HG02642 (cell line): Measurements from ENCODE around the gene CACNA1F.

Experiments used
- ATAC-seq: cut with Tn5 transposase; IDR thresholded peaks from one replicate; pipeline ENCODE4 v1.9.1; 2021; ENCODE audit warnings: mild to moderate bottlenecking; ENCODE audit not compliant: unreplicated experiment, poor library complexity

Gene CACNA1F

GRCh38 chrX:49257846-49258748 lies 25.0 kb upstream of the CACNA1F start:
- ATAC-seq, result no peak

GRCh38 chrX:49257074-49257790 lies 24.1 kb upstream of the CACNA1F start:
- ATAC-seq, result no peak

DNA sequence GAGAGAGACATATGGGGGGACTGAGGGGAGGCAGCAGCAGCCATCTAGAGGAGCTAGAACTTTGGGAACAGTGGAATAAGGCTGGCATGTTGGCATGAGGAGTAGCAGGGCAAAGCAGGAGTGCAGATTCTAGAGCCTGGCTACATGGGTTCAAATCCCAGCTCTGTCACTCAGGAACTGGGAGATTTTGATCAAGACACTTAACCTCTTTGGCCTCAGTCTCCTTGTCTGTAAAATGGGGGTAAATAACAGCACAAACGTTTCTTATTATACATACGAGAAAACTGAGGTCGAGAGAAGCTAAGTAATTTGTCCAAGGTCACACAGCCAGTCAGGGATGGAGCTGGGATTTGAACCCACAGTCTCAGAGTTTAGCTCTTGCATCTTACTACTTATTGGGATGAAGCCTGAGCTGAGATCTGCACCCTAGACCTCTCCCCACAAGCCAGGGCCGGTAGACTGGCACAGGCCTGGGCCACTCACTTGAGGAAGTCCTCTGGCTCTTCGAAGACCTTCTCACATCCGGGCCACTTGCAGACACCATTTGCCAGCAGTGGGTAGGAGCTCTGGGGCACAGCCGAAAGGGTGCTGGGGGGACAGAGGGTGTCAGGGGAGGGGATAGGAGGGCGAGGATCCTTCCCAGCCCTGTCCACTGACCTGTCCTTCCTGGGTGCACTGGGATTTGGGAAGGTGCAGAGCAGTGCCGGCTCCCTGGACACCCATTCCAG lies 23.3 kb upstream of the CACNA1F start:
- ATAC-seq, result no peak

- no peak for ATAC-seq
These were observed 21.5 kb upstream of the CACNA1F start for GRCh38 chrX:49254639-49255038.

DNA sequence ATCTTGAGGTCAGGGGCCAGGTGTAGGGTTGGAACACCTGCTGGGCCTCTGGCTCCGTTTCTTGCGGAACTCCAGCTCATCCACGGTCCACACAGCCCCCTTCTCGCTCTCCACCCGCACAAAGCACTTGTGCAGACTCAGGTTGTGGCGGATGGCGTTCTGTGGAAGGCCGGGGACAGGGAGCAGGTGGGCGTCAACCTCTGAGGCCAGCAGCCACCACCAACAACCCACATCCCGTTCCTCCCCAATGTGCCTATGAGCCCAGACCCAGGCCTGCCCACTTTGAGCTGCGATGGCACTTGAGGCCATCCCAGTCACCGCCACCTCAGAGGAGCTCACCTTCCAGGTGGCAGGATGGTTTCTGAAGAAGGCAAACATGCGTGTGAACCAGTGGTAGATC lies 18.2 kb upstream of the CACNA1F start:
- no peak for ATAC-seq

GRCh38 chrX:49250578-49250977 lies 17.4 kb upstream of the CACNA1F start:
- no peak for ATAC-seq

GRCh38 chrX:49250066-49250465 lies 16.9 kb upstream of the CACNA1F start:
- no peak for ATAC-seq

DNA sequence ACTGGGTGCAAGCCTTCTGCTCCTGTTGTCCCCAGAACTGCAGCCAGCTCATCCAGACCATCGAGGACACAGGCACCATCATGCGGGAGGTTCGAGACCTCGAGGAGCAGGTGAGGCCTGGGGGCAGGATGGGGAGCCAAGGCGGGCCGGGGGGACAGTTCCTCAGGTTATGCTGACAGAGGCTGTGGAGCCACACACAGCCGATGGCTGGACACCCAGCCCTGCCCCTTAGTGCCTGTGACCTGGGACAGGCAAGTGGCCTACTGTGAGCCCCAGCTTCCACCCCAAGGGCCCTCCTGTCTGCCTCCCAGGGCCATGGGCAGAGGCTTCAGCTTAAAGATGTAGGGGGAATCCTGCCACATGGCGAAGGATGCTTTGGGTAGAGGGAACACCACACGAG lies 16.5 kb upstream of the CACNA1F start:
- no peak for ATAC-seq

DNA sequence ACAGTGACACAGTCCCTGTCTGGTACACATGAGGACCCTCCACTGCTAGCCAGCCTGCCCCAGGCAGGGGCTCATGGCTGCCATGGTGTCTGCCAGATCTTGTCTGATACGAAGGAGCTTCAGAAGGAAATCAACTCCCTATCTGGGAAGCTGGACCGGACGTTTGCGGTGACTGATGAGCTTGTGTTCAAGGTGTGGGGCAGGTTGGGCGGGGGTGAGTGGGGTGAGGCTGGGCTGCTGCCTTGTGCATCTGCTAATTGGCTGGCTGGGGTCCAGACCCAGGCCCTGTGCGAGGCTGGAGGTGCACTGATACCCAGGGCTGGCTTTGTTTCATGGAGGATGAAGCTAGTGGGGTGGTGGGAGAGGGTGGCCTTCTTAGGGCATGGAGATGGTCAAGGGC lies 15.9 kb upstream of the CACNA1F start:
- no peak for ATAC-seq

GRCh38 chrX:49247916-49248811 lies 15.0 kb upstream of the CACNA1F start:
- no peak for ATAC-seq

DNA sequence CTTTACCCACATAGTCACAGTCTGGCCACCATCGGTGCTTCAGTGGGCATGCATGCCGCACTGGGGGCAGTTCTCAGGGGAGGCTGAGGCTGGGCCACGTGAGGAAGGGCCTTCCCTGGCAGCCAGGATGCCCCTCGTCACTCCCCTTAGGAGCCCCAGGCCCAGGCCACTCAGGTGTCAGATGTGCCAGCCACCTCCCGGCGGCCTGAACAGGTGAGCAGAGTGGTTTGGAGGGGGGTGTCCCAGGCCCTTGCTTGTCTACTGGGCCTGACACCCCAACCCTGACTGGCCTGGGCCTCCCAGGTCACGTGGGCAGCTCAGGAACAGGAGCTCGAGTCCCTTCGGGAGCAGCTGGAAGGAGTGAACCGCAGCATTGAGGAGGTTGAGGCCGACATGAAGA lies 14.2 kb upstream of the CACNA1F start:
- ATAC-seq, result no peak

- no peak for ATAC-seq
These were observed 13.4 kb upstream of the CACNA1F start for GRCh38 chrX:49246541-49246940.

GRCh38 chrX:49244207-49244606 lies 11.1 kb upstream of the CACNA1F start:
- ATAC-seq, result no peak

- ATAC-seq, result no peak
These were observed 10.0 kb upstream of the CACNA1F start for GRCh38 chrX:49243166-49243565.

GRCh38 chrX:49242545-49243066 lies 9.5 kb upstream of the CACNA1F start:
- no peak for ATAC-seq

DNA sequence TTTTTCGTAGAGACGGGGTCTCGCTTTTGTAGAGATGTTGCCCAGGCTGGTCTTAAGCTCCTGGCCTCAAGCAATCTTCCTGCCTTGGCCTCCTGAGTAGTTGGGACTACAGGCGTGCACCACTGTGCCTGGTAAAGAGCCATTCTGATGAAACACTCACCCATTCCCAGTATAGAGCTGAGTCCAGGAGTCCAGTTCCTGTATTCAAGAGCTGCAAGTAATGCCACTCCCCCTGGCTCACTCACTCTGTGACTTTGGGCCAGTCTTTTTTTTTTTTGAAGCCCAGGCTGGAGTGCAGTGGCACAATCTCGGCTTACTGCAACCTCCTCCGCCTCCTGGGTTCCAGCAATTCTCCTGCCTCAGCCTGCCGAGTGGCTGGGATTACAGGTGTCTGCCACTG lies 5.6 kb upstream of the CACNA1F start:
- ATAC-seq, result no peak

- no peak for ATAC-seq
These were observed 3.9 kb upstream of the CACNA1F start for GRCh38 chrX:49237060-49237459.

DNA sequence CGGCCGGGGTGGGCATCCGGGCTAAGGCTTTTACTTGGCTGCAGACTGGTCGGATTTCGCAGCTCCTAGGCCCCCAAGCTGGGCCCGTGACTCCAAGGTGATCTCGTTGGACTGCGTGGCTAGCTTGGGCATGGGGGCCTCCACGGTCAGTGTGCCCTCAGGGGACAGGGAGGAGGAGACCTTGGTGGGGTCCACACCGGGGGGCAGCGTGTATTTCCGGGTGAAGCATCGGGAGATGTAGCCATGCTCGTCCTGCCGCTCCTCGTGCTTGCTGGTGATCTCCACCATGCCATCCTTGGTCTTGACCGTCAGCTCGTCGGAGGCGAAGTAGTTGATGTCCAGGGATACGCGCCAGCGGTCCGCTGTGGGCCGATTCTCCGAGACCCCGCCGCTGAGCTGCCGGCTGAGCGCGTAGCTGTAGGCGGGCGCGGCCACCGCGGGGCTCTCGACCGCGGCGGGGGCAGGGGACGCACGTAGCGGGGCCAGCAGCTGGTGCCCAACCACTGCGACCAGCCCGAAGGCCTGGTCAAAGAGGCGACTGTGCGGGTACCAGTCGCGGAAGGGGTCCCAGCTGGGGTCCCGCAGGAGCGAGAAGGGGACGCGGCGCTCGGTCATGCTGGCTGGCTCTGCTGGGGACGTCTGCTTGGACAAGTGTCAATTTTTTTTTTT lies 881 bp upstream of the CACNA1F start:
- no peak for ATAC-seq

DNA sequence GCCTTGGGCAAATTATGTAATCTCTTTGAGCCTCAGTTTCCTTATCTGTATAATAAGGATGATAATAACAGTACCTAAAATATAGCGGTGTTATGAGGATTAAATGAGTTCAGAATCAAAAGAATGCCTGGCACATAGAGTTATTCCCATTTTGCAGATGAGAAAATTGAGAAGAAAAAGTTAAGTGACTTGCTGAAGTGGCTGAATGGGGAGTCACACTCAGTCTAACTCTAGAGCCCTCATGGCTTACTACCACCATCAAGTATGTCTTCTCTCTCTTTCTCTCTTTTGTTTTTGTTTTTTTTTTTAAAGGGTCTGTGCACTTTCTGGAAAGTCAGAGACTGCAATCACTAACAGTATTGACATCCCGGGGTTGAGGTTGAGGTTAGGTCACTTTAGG lies 615 bp downstream of the CACNA1F start:
- no peak for ATAC-seq
